Nephron (organoid): ENCODE results near the gene APAF1.

Source experiments
- H3K27ac Mint-ChIP-seq, 3 experiments: 2 replicates each; pipeline ENCODE4 v1.8.0; 2020; ENCODE audit warnings: mixed read lengths in 3 of 3, mild to moderate bottlenecking in 2 of 3, moderate library complexity in 1 of 3
- H3K27me3 Mint-ChIP-seq: 2 replicates; pipeline ENCODE4 v1.8.0; 2021; ENCODE audit warnings: low read depth, mild to moderate bottlenecking, moderate library complexity, mixed read lengths
- H3K36me3 Mint-ChIP-seq: 2 replicates; pipeline ENCODE4 v1.8.0; 2020; ENCODE audit warnings: low read depth, mixed read lengths
- H3K4me1 Mint-ChIP-seq: 2 replicates; pipeline ENCODE4 v1.8.0; 2020; ENCODE audit warnings: mixed read lengths
- H3K4me3 Mint-ChIP-seq, 3 experiments: 2 replicates each; pipeline ENCODE4 v1.8.0; 2020; ENCODE audit warnings: mild to moderate bottlenecking in 3 of 3, mixed read lengths in 3 of 3, moderate library complexity in 2 of 3
- H3K9me3 Mint-ChIP-seq: 2 replicates; pipeline ENCODE4 v1.8.0; 2020; ENCODE audit warnings: mixed read lengths
- CTCF ChIP-seq, 3 experiments: fragments of 200-600 bp; sonication (generic); IDR thresholded peaks; one replicate each; pipeline ENCODE4 v1.5.0; 2021; ENCODE audit warnings: antibody characterized with exemption in 3 of 3; ENCODE audit not compliant: unreplicated experiment in 3 of 3

APAF1 gene

DNA sequence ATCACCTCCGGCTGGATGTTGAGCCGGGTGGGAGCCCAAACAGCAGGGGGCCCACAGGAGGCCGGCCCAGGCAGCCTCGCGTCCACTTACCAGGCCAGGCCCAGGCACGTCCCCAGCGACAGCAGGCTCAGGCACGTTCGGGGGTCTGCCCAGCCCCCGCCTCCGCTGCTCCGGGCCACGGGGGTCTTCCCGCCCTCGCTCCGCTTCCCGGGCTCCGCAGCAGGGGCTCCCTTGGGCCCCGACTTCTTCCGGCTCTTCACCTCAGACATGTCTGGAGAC is 718 bp upstream of the APAF1 start:
- Mint-ChIP-seq H3K4me3 (peak overlapping the region; percentile 98 to 100 (median 99)), H3K36me3 (peaks cover 12% of the 10 kb centered on the region), H3K9me3 (no peaks in the 10 kb centered on the region), H3K27me3 (no peaks in the 10 kb centered on the region), H3K27ac (peak overlapping the region; percentile 90 to 95 (median 94)), H3K4me1 (peaks cover 22% of the 10 kb centered on the region)
- peak in 1 of 3 experiments; percentile 14 for TF ChIP-seq CTCF (IDR thresholded peaks at IDR 0.05; ENCODE audit: unreplicated experiment in 3 of 3)

DNA sequence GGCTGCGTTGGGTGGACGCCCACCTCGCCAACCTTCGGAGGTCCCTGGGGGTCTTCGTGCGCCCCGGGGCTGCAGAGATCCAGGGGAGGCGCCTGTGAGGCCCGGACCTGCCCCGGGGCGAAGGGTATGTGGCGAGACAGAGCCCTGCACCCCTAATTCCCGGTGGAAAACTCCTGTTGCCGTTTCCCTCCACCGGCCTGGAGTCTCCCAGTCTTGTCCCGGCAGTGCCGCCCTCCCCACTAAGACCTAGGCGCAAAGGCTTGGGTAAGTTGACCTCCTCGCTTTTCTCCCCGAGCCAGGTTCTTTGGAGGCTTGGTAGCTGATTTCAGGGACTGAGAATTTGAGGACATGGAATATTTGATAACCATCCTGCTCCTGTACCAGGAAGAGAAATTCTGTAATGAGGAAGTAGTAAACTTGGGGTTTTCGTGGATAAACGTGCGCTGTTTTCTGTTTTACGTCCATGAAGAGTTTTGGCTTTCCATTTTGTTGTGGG is 530 bp downstream of the APAF1 start:
- H3K9me3 Mint-ChIP-seq, result no peaks in the 10 kb centered on the region

DNA sequence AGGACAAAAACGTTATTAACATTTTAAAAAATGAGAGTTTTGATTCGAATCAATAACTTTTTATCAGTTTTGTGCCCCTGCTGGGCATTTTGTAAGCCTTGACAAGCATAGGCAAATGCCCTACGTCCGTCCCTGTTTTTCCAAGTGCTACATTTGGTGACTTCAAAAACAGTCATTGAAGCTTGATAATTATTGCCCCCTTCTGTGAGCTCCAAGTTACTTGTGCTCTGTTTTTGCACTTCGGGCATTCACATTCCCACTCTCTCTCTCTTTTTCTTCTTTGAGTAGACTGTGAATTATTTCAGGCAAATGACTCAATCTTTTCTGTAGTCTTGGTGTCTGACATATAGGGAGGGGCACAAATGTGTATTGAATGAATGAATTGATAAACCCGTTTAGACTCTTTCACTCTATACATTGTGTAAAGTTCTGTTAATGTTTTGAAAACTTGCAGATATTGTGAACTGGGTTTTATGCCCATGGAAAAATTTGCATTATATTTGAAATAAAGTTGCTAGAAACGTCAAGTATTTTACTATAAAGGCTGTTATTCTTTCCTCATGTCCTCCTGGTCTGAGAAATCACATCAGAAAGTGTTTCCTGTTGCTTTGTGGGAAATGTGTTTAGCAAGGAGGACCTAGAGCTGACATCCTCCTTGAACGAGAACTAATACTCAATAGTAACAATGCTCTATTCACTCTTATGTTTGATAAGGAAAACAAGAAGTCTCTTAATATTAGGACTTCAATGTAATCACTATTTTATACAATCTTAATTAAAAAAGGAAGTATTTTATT is 1.4 kb downstream of the APAF1 start:
- no peak for TF ChIP-seq CTCF (IDR thresholded peaks at IDR 0.05; ENCODE audit: unreplicated experiment in 3 of 3)
- Mint-ChIP-seq H3K27me3 (no peaks in the 10 kb centered on the region), H3K9me3 (no peaks in the 10 kb centered on the region), H3K4me3 (peak overlapping the region; percentile 92 to 99 (median 98)), H3K36me3 (peaks cover 28% of the 10 kb centered on the region), H3K27ac (peak overlapping the region; percentile 20 to 90 (median 84)), H3K4me1 (peaks cover 22% of the 10 kb centered on the region)

More for the DNA sequence above, 530 bp downstream of the APAF1 start:
- H3K4me1 Mint-ChIP-seq, result peaks cover 22% of the 10 kb centered on the region
- peaks cover 21% of the 10 kb centered on the region for H3K36me3 Mint-ChIP-seq
- no peak for TF ChIP-seq CTCF (IDR thresholded peaks at IDR 0.05; ENCODE audit: unreplicated experiment in 3 of 3)
- H3K4me3 Mint-ChIP-seq, result peak overlapping the region; percentile 92 to 99 (median 98)
- no peaks in the 10 kb centered on the region for H3K27me3 Mint-ChIP-seq
- H3K27ac Mint-ChIP-seq, result peak overlapping the region; percentile 78 to 90 (median 90)

DNA sequence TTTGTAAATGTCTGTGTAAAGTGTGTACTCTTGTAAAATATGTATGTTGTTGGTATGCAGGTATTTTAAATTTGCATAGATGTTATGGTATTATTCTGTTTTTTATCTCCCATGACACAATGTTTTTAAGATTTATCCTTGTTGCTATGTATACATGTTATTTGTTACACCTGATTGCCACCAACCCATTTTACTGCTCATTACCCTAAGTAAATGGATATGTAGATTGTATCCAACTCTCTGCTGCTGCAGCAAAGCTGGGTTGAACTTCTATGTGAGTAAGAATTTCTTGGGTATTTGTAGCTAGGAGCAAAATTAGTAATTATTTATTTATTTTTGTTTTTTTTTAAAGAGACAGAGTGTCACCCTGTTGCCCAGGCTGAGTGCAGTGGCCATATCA is 6.2 kb downstream of the APAF1 start:
- Mint-ChIP-seq H3K9me3 (no peaks in the 10 kb centered on the region), H3K4me1 (peaks cover 21% of the 10 kb centered on the region), H3K27me3 (no peaks in the 10 kb centered on the region), H3K27ac (no peak overlapping the region), H3K4me3 (no peak overlapping the region), H3K36me3 (peaks cover 37% of the 10 kb centered on the region)
- TF ChIP-seq CTCF (IDR thresholded peaks at IDR 0.05; ENCODE audit: unreplicated experiment in 3 of 3), result no peak

DNA sequence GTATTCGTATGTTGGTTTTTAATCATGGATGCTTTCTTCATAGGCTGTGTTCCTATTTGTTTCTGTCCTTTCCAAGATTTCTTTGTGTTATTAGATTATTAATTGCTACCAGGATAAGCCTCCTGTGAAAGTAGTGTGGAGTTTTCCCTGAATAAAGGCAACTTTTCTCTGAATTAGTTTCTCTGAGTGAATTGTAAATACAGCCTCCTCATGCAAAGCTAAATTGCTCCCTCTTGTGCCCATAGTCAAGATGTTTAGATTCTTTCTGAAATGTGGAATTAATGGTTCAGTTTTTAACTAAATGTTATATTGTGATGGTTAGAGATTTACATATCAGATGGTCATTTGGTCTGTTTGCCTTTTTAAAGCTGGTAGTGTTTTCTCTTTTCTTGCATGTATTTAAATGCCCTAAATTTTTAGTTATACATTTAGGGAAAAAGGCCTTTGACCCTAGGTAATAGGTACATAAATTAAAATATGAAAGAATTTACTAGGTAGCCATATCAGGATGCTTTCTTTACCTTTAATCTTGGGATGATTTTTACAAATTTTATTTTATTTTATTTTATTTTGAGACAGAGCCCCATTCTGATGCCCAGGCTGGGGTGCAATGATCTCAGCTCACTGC is 8.9 kb downstream of the APAF1 start:
- TF ChIP-seq CTCF (IDR thresholded peaks at IDR 0.05; ENCODE audit: unreplicated experiment in 3 of 3), result peak; percentile 65 to 77 (median 68)
- Mint-ChIP-seq H3K27me3 (no peaks in the 10 kb centered on the region), H3K9me3 (no peaks in the 10 kb centered on the region), H3K27ac (peak overlapping the region in 2 of 3 experiments; percentile 9 to 27), H3K36me3 (peaks cover 43% of the 10 kb centered on the region), H3K4me3 (no peak overlapping the region), H3K4me1 (peaks cover 5% of the 10 kb centered on the region)
